SU-DHL-6 (cell line): Measurements from ENCODE around the gene GNS.

Source experiments
- H2AFZ ChIP-seq: fragments of 200-600 bp; sonication (generic); 2 replicates; pipeline ENCODE4 v1.6.1; 2014; ENCODE audit warnings: low read depth, mild to moderate bottlenecking, moderate library complexity, mixed read lengths, antibody characterized with exemption, low read length; ENCODE audit not compliant: severe bottlenecking
- H3F3A ChIP-seq: fragments of 200-600 bp; shearing (Covaris generic); 2 replicates; pipeline ENCODE4 v1.6.0; 2016; ENCODE audit warnings: antibody characterized with exemption, mild to moderate bottlenecking; ENCODE audit not compliant: insufficient read depth
- H3K27ac ChIP-seq: fragments of 200-600 bp; sonication (generic); 2 replicates; pipeline ENCODE4 v1.5.1; 2016; ENCODE audit warnings: low read depth, mild to moderate bottlenecking, low read length, moderate library complexity, mixed read lengths
- H3K27me3 ChIP-seq: fragments of 200-600 bp; sonication (generic), shearing (Covaris generic); 2 replicates; pipeline ENCODE4 v1.6.0; 2014; ENCODE audit warnings: mild to moderate bottlenecking, low read length
- H3K36me3 ChIP-seq: fragments of 200-600 bp; sonication (generic); 2 replicates; pipeline ENCODE4 v1.6.1; 2014; ENCODE audit warnings: mild to moderate bottlenecking, low read length, mixed read lengths
- H3K4me2 ChIP-seq: fragments of 300-600, 200-600 bp; shearing (Covaris generic), sonication (generic); 2 replicates; pipeline ENCODE4 v1.6.0; 2014; ENCODE audit warnings: low read length, low read depth, mild to moderate bottlenecking; ENCODE audit not compliant: poor library complexity, severe bottlenecking
- H3K4me3 ChIP-seq: fragments of 200-600 bp; sonication (generic); 2 replicates; pipeline ENCODE4 v1.5.1; 2014; ENCODE audit warnings: antibody characterized with exemption, low read length, mild to moderate bottlenecking, mixed read lengths; ENCODE audit not compliant: insufficient read depth, poor library complexity, severe bottlenecking
- H3K79me2 ChIP-seq: fragments of 200-600 bp; sonication (generic); 2 replicates; pipeline ENCODE4 v1.6.1; 2014; ENCODE audit warnings: mild to moderate bottlenecking, low read length, moderate library complexity; ENCODE audit not compliant: insufficient read depth
- H3K9ac ChIP-seq: fragments of 200-600 bp; sonication (generic); 2 replicates; pipeline ENCODE4 v1.7.0; 2014; ENCODE audit warnings: mild to moderate bottlenecking, low read length
- H3K9me2 ChIP-seq: fragments of 200-600 bp; sonication (generic); replicated peaks from 2 replicates; pipeline ENCODE4 v1.6.1; 2014; ENCODE audit warnings: low read length; ENCODE audit not compliant: insufficient read depth
- H3K9me3 ChIP-seq: fragments of 200-600 bp; sonication (generic); 2 replicates; pipeline ENCODE4 v1.6.1; 2014; ENCODE audit warnings: low read length, mixed read lengths; ENCODE audit not compliant: insufficient read depth
- H4K20me1 ChIP-seq: fragments of 200-600 bp; sonication (generic); 2 replicates; pipeline ENCODE4 v1.6.1; 2014; ENCODE audit warnings: low read depth, mild to moderate bottlenecking, antibody characterized with exemption, low read length, moderate library complexity, mixed read lengths
- EZH2phosphoT487 ChIP-seq: fragments of 200-600 bp; sonication (generic), shearing (Covaris generic); conservative IDR thresholded peaks from 2 replicates; pipeline ENCODE4 v1.6.1; 2018; ENCODE audit warnings: mild to moderate bottlenecking, antibody characterized with exemption, low read length, moderate library complexity, mixed read lengths
- TF ChIP-seq, protein P1 (sequence below): fragments of 200-600 bp; sonication (generic); IDR thresholded peaks from one replicate; pipeline ENCODE4 v1.5.1; 2017; ENCODE audit warnings: antibody characterized with exemption, mild to moderate bottlenecking, low read length, moderate library complexity; ENCODE audit not compliant: insufficient read depth, poor library complexity, severe bottlenecking

Gene GNS

DNA sequence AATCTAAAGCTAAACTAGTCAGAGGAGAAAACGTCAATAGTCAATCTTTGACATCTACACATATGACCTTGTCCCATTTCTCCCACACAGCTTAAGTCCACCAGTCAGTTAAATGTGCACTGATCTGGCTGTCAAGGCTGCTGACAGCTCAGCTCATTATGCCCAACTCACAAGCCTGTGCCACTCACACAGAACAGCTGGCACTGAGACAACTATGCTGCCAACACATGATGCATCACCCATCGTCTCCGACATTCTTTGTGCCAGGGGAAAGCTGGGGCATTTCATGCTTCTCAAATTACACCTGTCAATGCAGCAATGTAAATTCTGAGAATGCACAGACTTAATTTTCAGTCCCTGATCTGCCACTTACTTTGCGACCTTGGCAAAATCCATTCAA is 25.3 kb downstream of the GNS start:
- Histone ChIP-seq H3K9me3 (no peaks in the 10 kb centered on the region), H3K36me3 (no peaks in the 10 kb centered on the region), H3K9me2 (no peaks in the 10 kb centered on the region), H4K20me1 (no peaks in the 10 kb centered on the region), H3K9ac (no peak overlapping the region), H3K27me3 (no peaks in the 10 kb centered on the region), H3K79me2 (no peaks in the 10 kb centered on the region), H3K27ac (no peak overlapping the region), H2AFZ (no peak overlapping the region), H3K4me2 (no peak overlapping the region), H3F3A (no peaks in the 10 kb centered on the region), H3K4me3 (no peak overlapping the region)
- TF ChIP-seq, protein P1, sequence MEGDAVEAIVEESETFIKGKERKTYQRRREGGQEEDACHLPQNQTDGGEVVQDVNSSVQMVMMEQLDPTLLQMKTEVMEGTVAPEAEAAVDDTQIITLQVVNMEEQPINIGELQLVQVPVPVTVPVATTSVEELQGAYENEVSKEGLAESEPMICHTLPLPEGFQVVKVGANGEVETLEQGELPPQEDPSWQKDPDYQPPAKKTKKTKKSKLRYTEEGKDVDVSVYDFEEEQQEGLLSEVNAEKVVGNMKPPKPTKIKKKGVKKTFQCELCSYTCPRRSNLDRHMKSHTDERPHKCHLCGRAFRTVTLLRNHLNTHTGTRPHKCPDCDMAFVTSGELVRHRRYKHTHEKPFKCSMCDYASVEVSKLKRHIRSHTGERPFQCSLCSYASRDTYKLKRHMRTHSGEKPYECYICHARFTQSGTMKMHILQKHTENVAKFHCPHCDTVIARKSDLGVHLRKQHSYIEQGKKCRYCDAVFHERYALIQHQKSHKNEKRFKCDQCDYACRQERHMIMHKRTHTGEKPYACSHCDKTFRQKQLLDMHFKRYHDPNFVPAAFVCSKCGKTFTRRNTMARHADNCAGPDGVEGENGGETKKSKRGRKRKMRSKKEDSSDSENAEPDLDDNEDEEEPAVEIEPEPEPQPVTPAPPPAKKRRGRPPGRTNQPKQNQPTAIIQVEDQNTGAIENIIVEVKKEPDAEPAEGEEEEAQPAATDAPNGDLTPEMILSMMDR = no peak
- no peak for TF ChIP-seq EZH2phosphoT487

DNA sequence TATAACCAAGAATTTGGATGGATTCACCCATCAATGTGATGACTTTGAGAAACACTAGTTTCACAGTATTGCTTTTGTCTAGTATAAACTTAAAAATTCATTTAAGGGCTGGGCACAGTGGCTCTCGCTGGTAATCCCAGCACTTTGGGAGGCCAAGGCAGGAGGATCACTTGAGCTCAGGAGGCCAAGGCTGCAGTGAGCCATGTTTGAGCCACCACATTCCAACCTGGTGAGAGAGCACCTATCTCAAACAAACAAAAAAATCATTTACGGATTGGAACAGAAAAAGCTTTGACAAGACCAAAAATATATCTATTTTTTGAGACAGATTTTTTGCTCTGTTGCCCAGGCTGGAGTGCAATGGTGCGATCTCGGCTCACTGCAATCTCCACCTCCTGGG is 27.5 kb downstream of the GNS start:
- Histone ChIP-seq H2AFZ (no peak overlapping the region), H3K9me3 (no peaks in the 10 kb centered on the region), H3K9me2 (no peaks in the 10 kb centered on the region), H3F3A (no peaks in the 10 kb centered on the region), H3K36me3 (no peaks in the 10 kb centered on the region), H3K9ac (no peak overlapping the region), H3K79me2 (no peaks in the 10 kb centered on the region), H4K20me1 (no peaks in the 10 kb centered on the region), H3K4me2 (no peak overlapping the region), H3K27me3 (no peaks in the 10 kb centered on the region), H3K27ac (no peak overlapping the region), H3K4me3 (no peak overlapping the region)
- TF ChIP-seq, protein P1 = no peak
- no peak for TF ChIP-seq EZH2phosphoT487

DNA sequence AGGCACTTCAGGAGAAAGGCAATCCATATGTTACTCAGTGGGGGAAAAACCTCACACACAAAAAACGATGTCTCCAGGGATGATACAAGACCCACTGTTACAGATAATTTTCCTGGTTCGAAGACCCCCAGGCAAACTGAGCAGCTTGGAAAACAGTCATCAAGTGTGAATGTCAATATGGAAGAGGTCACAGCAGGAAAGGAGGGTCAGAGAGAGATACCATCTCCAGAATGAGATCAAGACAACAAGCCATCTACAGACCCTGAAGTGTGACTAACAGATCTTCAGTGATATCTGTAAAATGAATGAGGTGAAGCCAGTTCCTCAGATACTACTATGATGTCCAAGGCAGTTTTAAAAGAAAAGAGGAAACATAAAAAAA is 28.6 kb downstream of the GNS start:
- TF ChIP-seq EZH2phosphoT487 = no peak
- TF ChIP-seq, protein P1 = no peak
- H3K79me2 ChIP-seq = no peaks in the 10 kb centered on the region
- no peaks in the 10 kb centered on the region for H3K36me3 ChIP-seq
- H3K9ac ChIP-seq = no peak overlapping the region
- H3K4me3 ChIP-seq = no peak overlapping the region
- no peaks in the 10 kb centered on the region for H4K20me1 ChIP-seq
- no peak overlapping the region for H2AFZ ChIP-seq
- no peak overlapping the region for H3K4me2 ChIP-seq
- H3F3A ChIP-seq = no peaks in the 10 kb centered on the region
- H3K27ac ChIP-seq = no peak overlapping the region
- H3K27me3 ChIP-seq = no peaks in the 10 kb centered on the region
- H3K9me2 ChIP-seq = no peaks in the 10 kb centered on the region
- no peaks in the 10 kb centered on the region for H3K9me3 ChIP-seq
